Subcutaneous adipose tissue (tissue), 4 donors: Measurements from ENCODE around the gene RAB37. TPM values are rescaled to one million over a fixed set of nuclear protein-coding genes. Genes with fewer than 3 reads are reported as not detected.

Experiments used
- total RNA-seq, 4 donors: library from RNA; depleted of rRNA; stranded (reverse); fragments of >200 nt; gene quantifications; one replicate each; pipeline ENCODE4 v1.1.0, GENCODE V29; 2016
- TF ChIP-seq, protein P1 (sequence below): fragments of 450-650 bp; IDR thresholded peaks from one replicate; pipeline ENCODE4 v1.5.1; 2016; ENCODE audit warnings: low read depth, mild to moderate bottlenecking, control low read depth, antibody characterized with exemption, moderate library complexity

The RAB37 gene
- total RNA-seq, 4 donors from 2014 or later: 1.0 to 2.4 (median 1.9) TPM; not detected in 1

- TF ChIP-seq, protein P1, sequence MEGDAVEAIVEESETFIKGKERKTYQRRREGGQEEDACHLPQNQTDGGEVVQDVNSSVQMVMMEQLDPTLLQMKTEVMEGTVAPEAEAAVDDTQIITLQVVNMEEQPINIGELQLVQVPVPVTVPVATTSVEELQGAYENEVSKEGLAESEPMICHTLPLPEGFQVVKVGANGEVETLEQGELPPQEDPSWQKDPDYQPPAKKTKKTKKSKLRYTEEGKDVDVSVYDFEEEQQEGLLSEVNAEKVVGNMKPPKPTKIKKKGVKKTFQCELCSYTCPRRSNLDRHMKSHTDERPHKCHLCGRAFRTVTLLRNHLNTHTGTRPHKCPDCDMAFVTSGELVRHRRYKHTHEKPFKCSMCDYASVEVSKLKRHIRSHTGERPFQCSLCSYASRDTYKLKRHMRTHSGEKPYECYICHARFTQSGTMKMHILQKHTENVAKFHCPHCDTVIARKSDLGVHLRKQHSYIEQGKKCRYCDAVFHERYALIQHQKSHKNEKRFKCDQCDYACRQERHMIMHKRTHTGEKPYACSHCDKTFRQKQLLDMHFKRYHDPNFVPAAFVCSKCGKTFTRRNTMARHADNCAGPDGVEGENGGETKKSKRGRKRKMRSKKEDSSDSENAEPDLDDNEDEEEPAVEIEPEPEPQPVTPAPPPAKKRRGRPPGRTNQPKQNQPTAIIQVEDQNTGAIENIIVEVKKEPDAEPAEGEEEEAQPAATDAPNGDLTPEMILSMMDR: no peak
These were observed 21.8 kb downstream of the RAB37 start for GRCh38 chr17:74758848-74759168.

DNA sequence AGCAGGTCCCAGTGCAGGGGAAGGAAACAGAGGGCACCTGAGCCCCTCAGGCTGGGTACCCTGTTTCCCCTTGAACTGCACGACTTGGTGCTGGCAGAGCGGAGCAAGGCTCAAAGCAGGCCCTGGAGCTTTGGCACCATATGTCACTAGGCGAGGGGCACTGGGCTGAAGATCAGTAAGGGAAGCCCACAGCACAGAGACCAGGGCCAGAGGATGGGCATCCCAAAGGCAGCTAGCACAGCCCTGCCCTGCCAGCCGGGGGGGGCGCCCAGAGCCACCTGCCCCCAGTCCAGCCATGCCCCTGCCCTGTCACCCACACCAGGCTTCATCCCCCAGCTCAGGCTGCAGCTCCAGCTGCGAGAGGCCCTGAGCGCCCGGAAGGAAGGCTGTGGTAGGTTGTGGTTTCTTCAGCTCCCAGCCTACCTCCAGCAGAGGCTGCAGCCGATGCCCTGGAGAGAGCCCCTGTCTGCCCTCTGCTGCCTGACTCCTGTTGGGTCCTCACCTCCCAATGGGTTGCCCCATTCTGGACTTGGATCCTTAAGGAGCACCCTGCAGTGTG is 22.3 kb downstream of the RAB37 start:
- TF ChIP-seq, protein P1: no peak

DNA sequence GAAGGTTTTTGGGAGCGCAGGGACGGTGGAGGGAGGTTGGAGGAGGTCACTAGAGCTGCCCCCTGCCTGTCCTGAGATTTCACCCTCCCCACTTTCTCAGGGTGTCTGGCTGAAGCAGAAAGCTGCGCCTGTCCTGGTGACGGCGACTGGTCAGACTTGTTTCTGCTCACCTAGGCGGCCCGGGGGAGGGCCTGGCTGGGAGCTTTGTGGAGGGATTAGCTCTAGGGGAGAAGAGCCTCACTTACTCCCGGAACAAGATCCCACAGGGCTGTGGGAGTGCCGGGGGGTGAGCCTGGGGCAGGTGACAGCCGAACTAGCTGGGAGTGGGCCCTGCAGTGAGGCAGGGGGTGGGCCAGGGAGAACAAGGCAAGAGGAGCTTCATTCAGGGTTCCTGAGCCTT is 22.9 kb downstream of the RAB37 start:
- TF ChIP-seq, protein P1: no peak

GRCh38 chr17:74760404-74761105 is 23.5 kb downstream of the RAB37 start:
- TF ChIP-seq, protein P1: no peak

GRCh38 chr17:74761419-74761818 is 24.4 kb downstream of the RAB37 start:
- TF ChIP-seq, protein P1: no peak

- TF ChIP-seq, protein P1: no peak
These were observed 24.9 kb downstream of the RAB37 start for GRCh38 chr17:74761931-74762330.

DNA sequence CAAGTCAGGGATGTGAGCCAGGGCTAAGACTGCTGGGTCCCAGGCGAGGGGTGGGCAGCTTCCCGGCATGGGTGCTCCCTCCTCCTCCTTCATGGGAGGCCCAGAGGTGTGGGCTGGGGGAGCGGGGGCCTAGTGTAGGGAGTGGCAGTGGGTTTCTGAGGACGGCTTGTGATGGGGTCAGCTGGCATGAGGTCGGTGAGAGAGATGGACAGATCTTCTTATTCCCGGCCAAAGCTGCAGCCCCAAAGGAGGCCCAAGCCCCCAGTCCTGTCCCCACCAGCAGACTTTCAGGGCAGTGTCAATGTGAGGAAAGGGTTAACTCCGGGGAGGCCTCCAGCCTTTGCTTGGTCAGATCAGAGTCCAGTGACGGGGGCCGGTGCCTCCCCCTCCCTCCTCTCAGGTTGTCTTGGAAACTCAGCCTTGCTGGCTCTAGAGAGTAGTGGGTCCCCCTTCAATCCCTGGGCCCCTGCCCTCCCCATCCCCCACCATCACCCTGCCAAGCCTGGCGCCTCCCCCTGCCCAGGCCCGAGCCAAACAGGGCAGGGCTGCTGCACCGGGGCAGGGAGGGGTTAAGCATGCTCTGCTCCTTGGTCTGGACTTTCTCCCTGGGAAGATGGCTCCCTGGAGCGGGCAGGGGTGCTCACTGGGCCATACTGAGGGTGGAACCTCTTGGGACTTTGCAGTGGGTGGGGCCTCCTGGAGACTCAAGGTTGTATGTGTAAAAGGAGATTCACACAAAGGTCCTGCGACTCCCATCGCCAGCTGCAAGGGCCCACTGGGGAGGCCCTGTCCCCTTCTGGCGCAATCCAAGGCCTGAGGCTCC is 26.7 kb downstream of the RAB37 start:
- TF ChIP-seq, protein P1: no peak
